ENCODE results near the gene RBP2.
A peak's percentile ranks its signal among the peaks of the same experiment; 100 is the strongest.

The RBP2 gene

DNA sequence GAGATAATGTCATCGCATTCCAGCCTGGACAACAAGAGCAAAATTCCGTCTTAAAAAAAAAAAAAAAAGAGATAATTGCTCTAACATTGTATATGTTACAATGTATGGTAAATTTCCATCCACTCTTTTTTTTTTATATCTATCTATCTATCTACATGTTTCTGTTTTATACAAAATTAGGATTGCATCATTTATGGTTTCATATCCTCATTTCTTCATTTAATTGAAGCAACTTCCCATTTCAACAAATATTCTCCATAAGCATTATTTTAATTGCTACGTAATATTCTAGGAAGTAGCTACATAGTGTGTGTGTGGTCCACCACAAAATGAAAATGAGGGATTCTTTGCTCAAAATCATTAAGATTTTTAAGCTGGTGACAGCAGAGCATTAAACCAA lies 44.8 kb upstream of the RBP2 start:
- H3K27ac ChIP-seq = no peak overlapping the region
- DNase-seq (ENCODE audit: low spot score) = no peak
- ChIA-PET POLR2A (ENCODE audit: low non-redundant PET) (no interaction called here), CTCF (interaction anchor here (0.6 to 0.7 kb wide), 2 partner anchors 9 to 64 kb away, joined by 6 to 7 read pairs; no protein-coding TSS in a partner anchor)
- TF ChIP-seq, protein P1, sequence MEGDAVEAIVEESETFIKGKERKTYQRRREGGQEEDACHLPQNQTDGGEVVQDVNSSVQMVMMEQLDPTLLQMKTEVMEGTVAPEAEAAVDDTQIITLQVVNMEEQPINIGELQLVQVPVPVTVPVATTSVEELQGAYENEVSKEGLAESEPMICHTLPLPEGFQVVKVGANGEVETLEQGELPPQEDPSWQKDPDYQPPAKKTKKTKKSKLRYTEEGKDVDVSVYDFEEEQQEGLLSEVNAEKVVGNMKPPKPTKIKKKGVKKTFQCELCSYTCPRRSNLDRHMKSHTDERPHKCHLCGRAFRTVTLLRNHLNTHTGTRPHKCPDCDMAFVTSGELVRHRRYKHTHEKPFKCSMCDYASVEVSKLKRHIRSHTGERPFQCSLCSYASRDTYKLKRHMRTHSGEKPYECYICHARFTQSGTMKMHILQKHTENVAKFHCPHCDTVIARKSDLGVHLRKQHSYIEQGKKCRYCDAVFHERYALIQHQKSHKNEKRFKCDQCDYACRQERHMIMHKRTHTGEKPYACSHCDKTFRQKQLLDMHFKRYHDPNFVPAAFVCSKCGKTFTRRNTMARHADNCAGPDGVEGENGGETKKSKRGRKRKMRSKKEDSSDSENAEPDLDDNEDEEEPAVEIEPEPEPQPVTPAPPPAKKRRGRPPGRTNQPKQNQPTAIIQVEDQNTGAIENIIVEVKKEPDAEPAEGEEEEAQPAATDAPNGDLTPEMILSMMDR (conservative IDR thresholded peaks at IDR 0.05; ENCODE audit: low read depth) = no peak

DNA sequence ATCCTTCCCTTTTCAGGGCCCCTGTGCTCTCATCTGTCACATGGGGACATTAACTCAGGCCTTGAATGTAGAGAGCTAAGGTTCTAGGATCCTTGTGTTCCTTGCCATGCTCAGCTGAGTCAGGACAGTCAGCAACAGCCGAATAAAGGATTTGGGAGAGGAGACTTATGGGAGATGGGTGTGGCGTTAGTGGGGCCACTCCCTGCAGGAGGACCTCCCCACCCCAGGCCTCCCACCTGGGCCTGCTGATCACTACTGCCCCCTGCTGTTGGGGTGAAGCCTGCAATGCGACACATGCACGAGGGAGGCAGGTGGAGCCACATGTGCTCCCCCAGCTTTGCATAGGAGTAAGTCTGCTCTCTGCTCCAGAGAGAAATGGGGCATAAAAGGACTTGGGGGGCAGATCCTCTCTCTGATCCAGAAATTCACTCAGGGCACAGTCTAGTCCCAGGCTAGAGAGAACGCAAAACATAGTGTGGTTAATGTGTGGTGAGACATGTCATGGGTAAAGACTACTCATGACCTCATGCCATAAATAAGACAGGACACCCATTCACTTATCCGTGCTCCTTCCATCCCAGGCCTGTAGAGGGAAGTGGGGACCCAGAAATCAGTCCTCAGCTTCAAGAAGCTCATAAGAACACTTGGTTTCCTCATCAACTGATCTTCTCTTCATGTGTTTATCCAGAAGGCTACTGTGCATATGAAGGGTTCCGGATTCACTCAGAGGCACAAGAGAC lies 43.9 kb upstream of the RBP2 start:
- no peak overlapping the region for H3K27ac ChIP-seq
- ChIA-PET CTCF (interaction anchor here (0.6 to 1.3 kb wide), 3 partner anchors 92 to 415 kb away, joined by 3 read pairs; partner anchors contain the start of gene CLSTN2), POLR2A (ENCODE audit: low non-redundant PET) (no interaction called here)
- DNase-seq (ENCODE audit: low spot score) = peak; percentile 36
- TF ChIP-seq, protein P1 (conservative IDR thresholded peaks at IDR 0.05; ENCODE audit: low read depth) = no peak

DNA sequence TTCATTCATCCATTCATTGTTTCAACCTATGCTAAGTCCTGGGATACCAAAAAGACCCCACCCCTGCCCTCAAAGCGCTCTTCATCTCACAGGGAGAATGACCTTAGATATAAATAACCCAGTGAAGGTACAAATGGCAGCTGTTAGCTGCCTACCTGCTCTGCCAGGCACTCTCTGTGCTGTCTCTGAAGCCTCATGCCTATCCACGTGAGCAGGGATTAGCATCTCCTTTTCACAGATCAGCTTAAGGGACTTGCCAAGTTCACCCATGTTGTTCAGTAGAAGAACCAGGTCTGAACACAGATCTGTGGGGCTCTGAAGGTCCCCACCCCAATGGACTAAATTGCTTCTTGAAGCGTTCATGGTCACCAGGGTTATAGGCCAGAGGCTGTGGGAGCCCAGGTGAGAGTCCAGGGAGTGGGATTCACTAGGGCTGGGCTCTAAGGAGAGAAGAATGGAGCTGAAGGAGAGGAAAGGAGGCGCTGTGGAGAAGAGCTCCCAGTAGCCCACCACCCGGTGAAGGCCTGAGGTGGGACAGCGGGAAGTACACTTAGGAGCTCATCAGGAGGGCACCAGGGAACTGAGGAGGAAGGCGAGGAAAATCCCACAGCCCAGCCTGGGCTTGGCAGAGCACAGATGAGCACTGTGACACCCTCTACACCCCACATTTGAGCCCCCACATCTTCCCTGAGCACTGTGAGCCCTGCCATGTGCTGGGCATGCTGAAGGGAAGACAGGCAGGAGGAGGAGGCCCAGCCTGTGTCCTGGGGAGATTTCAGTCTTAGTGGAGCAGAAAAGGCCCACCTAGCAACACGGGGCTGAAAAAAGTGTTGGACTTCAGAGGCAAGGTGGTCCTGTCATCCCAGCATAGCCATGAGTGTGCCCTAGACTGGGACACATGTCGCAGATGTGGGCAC lies 42.9 kb upstream of the RBP2 start:
- no peak for DNase-seq (ENCODE audit: low spot score)
- TF ChIP-seq, protein P1 (conservative IDR thresholded peaks at IDR 0.05; ENCODE audit: low read depth) = no peak
- ChIA-PET CTCF (interaction anchor here (0.6 to 1.3 kb wide), 3 partner anchors 57 to 93 kb away, joined by 3 read pairs; no protein-coding TSS in a partner anchor), POLR2A (ENCODE audit: low non-redundant PET) (no interaction called here)
- H3K27ac ChIP-seq = no peak overlapping the region

DNA sequence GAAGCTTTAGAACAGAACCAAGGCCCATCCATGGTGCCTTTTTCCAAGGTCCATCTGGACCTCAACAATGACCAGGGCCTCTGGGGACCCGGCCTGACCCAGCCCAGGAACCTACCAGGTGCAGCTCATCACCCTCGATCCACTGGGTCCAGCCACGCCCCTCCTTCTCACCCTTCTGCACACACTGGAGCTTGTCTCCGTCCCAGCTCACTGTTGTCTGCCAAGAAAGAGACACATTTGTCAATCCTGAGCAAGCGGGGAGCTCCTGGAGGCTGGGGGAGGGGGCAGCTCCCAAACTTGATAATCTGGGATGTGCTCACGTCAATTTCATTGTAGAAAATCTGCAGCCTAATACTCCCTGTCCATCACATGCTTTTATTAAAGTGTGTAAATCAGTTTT lies 42.0 kb upstream of the RBP2 start:
- no peak for DNase-seq (ENCODE audit: low spot score)
- POLR2A ChIA-PET (ENCODE audit: low non-redundant PET) = no interaction called here
- TF ChIP-seq, protein P1 (conservative IDR thresholded peaks at IDR 0.05; ENCODE audit: low read depth) = no peak
- CTCF ChIA-PET = interaction anchor here (0.6 to 1.1 kb wide), 3 partner anchors 44 to 92 kb away, joined by 3 to 4 read pairs (median 3); no protein-coding TSS in a partner anchor
- no peak overlapping the region for H3K27ac ChIP-seq

DNA sequence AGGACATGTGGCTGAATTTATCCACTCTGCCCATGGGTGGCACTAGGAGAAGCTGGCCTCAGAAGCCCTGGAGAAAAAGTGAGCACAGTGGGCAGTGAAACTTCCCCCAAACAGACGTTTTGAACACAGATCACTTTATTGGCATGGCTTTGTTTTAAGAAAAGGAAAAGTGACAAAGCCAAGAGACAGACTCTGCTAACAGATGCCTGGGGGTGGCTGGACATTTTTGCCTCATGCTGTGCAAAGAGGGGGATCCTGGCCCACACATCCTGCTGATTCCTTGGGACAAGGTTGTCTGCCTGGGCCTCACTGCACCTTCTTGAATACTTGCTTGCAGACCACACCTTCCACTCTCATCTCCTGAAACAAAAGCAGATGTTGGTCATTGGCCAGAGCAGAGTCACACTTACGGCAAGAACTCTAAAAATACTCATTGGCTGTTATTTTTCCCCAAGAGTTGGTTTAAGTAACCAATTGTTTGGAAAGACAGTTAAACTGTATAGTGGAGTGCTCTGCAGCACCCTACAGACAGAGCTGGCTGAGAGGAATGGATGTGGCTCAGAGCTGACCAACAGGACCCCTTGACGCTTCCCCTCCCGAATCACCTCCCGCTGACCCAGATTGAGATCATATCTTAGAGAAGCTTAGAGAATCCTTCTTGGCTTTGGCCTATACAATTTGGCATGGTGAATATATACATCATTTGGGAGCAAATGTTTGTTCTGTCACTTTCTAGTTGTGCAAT lies 41.2 kb upstream of the RBP2 start:
- no peak for DNase-seq (ENCODE audit: low spot score)
- H3K27ac ChIP-seq = no peak overlapping the region
- ChIA-PET POLR2A (ENCODE audit: low non-redundant PET) (no interaction called here), CTCF (interaction anchor here (0.7 kb wide), 1 partner anchor 77 kb away, joined by 4 read pairs; no protein-coding TSS in a partner anchor)
- TF ChIP-seq, protein P1 (conservative IDR thresholded peaks at IDR 0.05; ENCODE audit: low read depth) = no peak

DNA sequence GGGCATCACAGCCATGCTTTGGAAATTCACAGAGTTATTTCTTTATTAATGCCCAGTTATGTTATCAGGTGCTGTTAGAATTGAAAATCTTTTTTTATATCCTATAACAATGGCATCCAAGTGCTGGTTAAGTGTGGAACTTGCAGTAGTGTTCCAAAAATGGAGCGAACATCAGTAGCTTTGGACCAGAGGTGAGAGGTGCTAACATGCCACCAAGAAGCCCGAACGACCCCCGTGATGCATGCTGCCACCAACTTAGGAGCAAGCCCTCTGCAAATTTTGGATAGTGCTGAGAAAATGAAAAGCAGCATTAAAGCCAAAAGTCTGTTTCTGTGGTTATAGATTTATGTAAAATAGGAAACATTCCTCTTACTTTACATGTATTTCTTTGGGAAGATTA lies 38.4 kb upstream of the RBP2 start:
- TF ChIP-seq, protein P1 (conservative IDR thresholded peaks at IDR 0.05; ENCODE audit: low read depth) = no peak
- ChIA-PET POLR2A (ENCODE audit: low non-redundant PET) (no interaction called here), CTCF (interaction anchor here (0.5 to 0.6 kb wide), 2 partner anchors 9 to 87 kb away, joined by 3 read pairs; no protein-coding TSS in a partner anchor)
- DNase-seq (ENCODE audit: low spot score) = no peak
- H3K27ac ChIP-seq = no peak overlapping the region
